HG02840 (cell line): ENCODE data around the gene TBC1D5.
A peak's percentile ranks its signal among the peaks of the same experiment; 100 is the strongest.

ENCODE experiments used
- ATAC-seq: cut with Tn5 transposase; IDR thresholded peaks from one replicate; pipeline ENCODE4 v1.9.1; 2021; ENCODE audit warnings: mild to moderate bottlenecking, moderate library complexity, moderate number of reproducible peaks; ENCODE audit not compliant: unreplicated experiment, low FRiP score

The TBC1D5 gene

DNA sequence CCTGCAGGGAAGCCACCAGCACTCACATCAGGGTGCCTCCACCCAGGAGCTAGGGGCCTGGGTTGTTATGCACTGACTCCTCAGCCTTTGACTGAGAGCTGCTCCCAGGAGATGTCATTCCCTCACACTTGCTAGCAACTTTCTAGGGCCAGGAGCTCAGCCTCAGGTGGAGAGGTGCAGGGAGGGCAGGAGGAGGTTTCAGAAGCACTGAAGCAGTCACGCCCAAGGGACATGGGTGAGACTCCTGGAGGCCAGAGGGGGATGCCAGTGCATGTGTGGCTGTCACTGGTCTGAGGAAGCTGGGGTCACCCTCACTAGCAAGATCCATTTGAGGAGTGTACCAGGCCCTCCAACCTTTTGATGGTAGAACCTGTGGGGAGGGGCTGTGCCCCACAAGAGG, 586.5 kb downstream of the TBC1D5 start:
- no peak for ATAC-seq

DNA sequence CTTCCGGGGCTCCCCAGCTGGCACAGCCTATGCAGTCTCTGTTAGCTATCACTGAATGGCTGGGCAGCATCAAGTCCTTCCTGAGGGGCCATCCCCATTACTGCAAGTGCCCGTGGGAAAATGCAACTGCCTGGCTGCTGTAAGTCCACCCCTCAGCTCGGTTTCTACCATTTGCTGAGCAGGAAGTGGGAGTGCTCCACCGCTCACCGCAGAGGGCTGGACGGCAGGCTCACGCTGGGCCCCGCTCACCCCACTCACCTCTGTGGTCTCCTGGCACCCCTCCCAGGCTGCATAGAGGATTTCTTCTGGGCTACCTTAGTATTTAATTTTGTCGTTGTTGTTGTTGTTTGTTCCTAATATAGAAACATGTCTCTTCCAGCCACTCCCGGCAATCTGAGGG, 587.5 kb downstream of the TBC1D5 start:
- ATAC-seq, result no peak

DNA sequence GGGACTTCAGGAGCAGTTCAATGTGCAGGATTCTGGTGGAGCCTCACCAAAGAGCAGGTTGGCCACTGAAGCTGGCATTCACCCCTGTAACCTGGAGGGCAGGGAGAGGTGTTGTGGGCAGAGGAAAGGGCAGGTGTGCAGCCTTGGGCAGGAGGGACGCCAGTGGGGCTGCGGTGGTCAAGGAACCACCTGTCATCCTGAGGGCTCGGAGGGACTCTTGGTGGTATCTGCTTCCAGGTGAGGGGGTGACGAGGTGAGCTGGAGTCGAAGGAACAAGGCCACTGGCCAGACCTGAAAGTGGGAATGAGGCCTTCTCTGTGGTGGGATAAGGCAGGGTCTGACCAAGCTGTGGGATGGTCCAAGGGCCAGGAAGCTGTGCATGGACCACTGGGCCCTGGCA, 588.2 kb downstream of the TBC1D5 start:
- ATAC-seq, result no peak

DNA sequence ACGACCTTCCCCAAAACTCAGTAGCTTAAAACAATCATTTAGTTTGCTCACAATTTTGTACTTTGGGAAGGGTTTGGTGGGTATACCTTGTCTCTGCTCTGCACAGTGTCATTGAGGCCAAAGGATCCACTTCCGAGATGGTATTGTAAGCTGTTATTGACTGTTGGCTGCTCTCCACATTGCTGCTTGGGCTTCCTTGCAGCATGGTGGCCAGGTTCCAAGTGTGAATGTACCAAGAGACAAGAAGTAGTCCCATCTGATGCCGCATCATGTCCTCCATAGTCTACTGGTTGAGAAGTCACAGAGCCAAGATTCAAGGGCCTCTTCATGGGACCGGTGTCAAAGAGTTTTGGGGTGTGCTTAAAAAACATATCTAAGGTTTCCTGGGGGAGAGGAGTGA, 589.2 kb downstream of the TBC1D5 start:
- no peak for ATAC-seq

DNA sequence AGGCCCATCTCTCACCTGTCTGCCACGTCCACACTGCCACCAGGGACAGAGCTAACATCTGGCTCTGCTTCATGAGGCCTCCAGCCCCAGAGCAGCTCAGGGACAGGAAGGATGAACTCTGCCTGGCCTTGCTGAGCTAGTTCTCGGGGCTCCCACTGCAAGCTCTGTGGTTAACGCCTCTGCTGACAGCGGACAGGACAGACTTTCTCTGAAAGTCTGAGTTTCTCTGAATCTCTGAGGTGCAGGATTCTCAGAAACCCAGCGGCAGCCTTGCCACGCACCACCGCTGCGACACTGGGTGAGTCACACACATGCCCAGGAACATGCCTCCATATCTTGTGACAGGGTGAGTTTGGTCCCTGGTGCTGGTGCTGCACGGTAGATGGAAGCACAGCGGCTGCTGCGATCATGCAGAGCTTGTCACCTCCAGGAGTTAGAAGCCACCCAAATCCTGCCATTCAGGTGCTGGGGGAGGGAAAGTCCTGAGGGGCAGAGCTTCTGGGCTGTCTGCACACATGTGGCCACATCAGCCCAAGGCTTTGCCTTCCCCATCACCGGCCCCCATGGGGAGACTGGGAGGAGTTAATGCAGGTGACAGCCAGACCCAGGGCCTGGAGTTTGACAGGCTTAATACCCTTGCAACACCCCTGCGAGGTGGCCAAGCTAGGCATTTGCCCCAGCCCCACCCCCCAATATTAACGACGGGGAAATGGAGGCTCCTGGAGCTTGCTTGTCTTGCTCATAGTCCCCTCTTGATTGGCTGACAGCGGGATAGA, 590.6 kb downstream of the TBC1D5 start:
- ATAC-seq, result peak; percentile 87

DNA sequence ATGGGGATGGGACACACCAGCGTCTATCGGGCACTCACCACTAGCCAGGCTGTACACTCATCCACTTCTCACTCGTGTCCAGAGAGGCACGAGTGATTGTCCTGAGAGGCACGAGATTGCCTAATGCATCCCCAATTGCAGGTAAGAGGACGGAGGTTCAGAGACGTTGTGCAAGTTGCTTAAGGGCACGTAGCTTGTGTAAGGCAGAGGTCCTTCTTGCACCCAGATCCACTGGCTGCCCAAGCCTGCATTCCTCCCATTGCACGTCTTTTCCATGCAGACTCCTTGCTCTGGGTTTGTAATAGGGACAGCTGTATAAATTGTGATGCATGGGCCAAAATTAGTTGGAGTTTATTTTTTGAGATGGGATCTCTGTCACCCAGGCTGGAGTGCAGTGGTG, 593.4 kb downstream of the TBC1D5 start:
- ATAC-seq, result no peak

DNA sequence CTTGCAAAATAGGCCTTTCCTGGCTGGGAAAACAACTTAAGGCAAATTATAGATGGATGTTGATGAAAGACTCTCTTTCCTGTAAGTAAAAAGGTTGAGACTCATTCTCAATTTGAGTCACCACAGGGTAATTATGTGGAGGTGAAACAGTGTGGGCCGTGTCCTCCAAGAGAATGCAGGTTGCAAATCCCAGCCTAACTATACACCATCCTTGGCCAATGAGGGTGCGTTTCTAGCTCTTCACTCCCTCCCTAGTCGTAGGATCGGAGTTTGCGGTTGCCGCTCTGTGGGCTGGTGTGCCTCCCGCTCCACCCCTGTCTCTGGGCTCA, 597.8 kb downstream of the TBC1D5 start:
- no peak for ATAC-seq

DNA sequence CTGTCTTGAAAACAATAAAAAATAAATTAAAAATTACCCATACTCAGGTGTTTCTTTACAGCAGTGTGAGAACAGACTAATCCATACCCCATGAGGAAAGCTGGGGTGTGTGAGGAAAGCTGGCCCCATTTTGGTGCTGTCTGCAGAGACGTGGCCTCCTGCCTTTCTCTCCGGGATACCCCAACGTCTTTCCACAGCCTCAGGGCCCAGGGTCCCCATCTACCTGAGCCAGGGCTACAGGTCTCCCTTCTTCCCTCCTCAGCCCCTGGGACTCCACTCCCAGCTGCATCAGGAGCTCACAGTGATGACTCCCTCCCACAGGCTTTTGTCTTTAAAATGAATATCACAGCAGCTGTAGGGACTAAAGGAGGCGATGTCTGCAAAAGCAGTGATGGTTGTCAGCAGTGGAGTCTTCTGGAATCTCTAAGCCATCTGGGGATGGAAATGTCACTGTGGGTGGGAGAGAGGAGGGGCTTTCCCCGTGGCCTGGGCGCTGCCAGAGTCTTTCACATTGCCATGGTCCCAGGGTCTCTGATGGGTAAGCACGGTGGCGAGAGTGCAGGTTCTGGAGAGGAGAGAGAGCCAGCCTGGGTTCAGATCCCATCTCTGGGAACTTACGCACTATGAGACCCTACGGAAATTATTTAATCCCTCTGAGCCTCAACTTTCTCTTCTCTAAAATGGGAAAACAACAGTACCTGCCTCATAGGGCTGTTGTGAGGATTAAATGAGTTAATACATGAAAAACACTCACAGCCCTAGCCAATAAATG, 598.4 kb downstream of the TBC1D5 start:
- ATAC-seq, result no peak

DNA sequence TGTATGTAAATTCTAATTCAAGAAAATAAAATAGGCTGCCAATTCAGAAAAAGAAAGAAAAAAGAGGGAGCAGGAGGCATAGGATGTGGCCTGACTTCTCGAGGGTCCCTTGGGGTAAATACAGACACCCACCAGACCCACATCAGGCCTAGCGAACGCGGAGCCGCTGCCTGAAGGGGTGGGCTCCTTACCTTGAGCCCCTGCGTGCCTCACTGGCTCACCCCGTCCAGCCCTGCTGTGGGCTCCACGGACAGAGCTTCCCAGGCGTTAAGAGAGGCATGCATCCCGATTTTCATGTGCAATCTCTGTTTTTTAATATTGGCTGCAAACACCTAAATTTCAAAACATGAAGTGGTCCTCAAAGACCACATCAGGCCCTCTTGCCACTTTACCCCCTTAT, 599.9 kb downstream of the TBC1D5 start:
- no peak for ATAC-seq

DNA sequence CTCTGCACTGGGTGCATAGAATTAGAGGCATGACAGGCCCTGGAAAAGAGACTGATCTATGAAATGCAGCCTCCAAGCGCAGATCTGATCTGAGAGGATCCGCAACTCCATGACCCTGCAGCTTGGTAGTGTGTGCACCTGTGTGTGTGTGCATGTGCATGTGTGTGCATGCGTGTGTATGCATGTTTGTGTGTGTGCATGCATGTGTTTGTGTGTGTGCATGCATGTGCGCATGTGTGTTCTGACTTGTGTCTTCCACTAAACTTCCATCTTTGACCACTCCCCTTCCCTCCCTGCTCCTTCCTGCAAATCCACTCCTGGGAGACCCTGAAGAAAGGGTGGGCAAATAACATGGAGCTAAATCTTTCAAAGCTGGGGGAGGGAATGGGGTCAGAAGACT, 600.7 kb downstream of the TBC1D5 start:
- no peak for ATAC-seq

DNA sequence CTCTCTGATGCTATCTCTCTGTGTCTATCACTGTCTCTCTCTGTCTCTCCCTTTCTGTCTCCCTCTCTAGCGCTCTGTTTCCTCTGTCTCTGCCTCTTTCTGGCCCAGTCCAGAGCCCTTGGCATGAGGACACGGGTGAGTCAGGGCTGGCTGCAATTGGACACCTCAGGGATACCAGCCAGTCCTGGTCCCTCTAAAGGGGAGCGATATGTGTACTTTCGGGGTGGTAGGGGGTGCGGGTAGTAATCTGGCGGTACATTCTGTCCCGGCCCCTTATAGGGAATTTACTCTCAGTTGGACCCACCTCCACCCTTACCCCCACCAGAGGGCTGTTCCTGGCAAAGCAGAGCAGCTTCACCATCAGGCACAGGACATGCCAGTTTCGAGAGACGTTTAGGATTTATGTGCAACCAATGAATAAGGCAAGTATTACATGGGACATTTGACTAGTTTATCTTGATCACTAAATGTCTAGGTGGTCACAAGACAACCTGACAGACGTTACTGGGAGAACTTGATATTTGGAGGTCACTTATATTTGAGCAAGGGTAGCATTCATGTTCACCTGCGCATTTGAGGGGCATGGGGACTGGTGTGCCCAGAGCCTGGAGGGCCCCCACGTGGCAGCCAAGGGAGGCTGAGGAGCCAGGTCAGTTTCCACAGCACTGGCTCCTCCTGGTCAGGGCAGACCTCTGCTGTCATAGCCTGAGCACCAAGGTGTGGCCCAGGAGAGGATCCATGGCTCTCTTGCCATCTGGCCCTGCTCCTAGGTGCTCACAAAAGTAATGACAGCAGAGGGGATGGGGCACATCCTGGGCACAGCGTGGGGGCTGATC, 601.5 kb downstream of the TBC1D5 start:
- ATAC-seq, result no peak

DNA sequence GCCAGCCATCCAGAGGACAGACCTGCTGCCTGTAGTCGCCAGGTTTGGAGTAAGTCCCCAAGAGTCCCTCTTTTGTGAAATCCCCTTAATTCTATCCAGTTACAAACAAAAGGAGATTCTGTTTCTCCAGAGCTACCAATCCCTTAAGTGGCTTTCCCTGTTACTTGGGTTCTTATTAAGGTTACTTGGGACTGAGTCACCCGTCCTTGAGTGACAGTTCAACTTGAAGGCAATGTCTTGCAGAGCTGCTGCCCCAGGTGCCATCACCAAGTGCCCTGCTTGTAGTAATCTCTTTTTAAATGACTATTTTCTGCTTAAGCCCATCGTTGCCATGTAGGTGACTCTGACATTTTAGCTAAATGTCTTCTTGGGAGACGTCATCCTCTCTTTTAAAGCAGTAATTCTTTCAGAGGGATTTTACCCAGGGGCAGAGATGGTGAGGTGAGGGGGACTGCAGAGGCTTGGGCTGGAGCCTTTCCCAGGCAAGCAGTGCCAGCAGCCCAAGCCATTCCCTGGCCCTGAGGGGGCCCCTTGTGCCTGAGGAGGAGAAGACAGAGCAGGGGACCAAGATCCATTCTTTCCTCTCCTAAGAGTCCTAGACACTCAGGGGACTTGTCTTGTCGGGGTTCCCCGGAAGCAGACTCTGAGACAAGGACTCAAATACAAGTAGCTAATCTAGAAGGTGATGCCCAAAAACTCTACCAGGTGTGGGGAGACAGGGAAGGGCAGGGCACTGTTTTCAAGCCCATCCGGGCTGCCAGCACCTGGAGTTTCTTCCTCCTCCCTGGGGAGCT, 604.0 kb downstream of the TBC1D5 start:
- no peak for ATAC-seq

DNA sequence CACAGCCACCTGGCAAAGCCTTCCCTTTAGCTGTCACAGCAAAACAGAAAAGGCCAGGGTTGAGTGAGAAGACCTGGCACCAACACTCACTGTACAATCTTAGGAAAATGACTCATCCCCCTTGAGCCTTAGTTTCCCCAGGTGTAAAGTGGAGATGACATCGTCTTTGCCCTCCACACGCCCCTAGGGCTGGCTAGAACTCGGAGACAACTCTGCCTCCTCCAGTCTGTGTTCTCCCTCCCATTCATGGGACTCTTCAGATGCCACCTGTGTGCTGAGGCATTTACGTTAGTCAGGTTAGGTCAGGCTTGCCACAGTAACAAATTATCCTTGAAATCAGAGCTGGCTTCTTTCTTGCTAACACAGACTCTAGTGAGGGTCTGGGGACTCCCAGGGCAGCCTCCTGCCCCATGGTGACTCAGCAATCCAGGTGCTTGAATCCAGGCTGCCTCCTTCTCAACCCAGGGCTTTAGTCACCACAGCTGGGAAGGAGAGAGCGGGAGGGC, 605.1 kb downstream of the TBC1D5 start:
- ATAC-seq, result no peak

DNA sequence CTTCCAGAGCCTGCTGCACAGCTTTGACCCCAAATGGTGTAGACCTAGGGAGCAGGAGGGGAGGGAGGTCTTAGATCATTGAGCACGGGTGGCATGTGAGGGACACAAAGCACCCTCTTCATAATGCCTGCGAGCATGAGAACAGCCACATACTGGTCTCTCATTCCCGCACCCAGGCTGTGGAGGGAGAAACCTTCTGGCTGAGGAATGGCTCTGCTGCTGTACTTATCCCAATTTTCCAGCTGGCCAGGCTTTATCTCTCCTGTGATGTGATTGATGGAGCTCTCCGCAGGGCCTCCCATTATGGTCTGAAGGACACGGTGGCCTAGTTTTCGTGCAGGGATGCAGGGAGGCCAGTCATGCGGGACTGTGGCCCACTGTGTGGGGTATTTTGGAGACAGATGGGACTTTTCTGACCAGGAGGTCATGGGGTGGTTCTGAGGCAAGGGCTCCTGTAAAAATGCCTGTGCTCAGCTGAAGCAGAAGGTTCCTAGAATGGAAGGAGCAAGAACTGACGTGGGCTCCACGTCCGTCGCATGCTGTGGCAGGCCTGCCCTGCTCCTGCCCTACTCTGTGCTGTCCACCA, 606.2 kb downstream of the TBC1D5 start:
- ATAC-seq, result no peak

DNA sequence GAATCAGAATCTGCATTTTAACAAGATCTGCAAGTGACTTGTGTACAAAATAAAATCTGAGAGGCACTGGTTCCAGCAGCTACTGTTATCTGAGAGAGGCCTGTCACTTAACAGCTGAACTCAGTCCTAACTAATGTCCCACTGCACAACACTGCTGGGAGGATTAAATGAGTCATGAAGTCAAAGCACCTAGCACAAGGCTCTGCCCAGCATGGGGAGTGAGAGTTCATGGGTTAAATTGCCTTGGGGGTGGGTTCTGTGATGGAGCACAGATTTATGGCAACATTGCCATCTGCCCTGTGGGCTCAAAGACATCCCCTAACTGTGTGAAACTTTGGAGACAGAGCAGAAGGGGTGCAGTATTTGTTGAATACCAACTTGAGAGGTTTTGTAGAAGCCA, 606.7 kb downstream of the TBC1D5 start:
- no peak for ATAC-seq

DNA sequence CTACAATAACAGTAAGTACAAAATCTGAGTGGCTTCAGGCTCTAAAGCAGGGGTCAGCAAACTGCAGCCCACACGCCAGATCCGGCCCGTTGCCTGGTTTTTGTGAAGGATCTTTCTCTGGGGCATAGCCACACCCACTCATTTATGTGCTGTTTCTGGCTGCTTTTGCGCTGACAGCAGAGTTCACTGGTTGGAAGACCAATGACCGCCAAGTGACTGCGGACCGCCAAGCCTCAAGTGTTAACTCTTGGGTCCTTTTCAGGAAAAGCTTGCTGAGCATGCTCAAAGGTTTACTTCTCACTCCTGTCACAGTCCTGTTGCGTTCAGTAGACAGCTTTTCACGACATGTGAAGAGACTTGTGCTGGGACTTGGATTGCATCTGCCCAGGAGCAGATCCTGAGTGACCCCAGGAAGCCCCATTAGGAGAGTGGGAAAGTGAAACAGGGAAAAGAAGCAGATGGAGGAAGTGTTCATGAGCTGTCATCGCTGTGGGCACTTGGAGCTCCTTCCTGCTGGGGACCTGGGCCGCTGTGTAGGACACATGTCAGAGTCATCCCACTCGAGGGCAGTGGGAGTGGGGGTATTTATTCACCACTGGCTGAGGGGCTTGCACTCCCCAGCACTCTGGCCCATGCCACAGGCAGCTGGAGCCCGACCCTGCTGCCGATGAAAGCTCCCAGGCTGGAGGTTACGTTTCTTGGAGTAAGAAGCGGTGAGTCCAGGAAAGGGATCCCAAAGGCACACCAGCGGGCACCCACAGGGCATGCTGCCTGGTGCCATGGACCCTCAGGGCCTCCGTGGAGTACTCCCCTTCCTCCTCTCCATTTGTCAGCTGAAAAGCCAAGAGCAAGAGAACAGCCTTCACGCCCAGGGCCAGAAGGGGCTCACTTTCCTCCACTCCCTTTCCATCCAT, 608.5 kb downstream of the TBC1D5 start:
- ATAC-seq, result no peak

DNA sequence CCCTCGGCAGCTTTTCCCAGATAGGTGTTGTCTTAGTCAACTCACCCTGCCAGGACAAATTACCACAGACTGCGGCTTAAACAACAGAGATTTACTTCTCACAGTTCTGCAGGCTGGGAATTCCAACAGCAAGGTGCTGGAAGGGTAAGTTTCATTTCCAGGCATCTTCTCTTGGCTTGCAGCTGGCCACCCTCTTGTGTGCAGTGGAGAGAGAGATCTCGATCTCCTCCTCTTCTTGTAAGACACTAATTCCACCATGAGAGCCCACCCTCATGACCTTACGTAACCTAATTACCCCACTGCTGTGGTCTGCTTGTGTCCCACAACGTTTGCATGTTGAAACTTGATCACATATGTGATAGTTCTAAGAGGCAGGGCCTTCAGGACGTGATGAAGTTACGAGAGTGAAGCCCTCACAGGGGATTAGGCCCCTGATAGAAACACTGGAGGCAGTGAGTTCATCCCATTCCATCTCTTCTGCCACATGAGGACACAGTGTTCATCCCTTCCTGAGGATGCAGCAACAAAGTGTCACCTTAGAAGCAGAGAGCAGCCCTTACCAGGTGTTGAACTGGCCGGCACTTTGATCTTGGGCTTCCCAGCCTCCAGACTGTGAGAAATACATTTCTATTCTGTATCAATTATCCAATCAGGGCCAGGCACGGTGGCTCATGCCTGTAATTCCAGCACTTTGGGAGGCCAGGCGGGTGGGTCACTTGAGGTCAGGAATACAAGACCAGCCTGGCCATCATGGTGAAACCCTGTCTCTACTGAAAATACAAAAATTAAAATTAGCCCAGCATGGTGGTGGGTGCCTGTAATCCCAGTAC, 609.9 kb downstream of the TBC1D5 start:
- ATAC-seq, result no peak

DNA sequence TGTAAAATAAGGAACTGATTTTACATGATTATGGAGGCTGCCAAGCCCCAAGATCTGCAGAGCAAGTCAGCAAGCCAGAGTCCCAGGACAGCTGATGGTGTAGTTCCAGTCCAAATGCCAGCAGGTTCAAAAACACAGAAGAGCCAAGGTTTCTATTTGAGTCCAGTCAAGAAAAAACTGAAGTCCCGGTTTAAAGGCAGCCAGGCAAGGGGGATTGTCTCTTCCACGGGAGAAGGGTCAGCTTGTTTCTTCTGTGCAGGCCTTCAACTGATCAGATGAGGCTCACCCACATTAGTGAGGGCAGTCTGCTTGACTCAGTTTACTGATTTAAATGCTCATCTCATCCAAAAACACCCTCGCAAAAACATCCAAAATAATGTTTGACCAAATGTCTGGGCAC, 611.5 kb downstream of the TBC1D5 start:
- ATAC-seq, result no peak
